K562 (cell line): Measurements from ENCODE around the gene LMAN2. TPM values are rescaled to one million over a fixed set of nuclear protein-coding genes. Genes with fewer than 3 reads are reported as not detected.

Experiments used
- BDP1 ChIP-seq: IDR thresholded peaks from 3 replicates; pipeline ENCODE4 v1.6.1; 2011; ENCODE audit not compliant: insufficient read length, insufficient read depth
- CBFA2T3 ChIP-seq: fragments of 450-650 bp; IDR thresholded peaks from 2 replicates; pipeline ENCODE4 v1.6.1; 2017
- CHAMP1 ChIP-seq: fragments of 450-650 bp; IDR thresholded peaks from 2 replicates; pipeline ENCODE4 v1.6.1; 2016; ENCODE audit warnings: mild to moderate bottlenecking
- EGR1 ChIP-seq: fragments of 450-650 bp; conservative IDR thresholded peaks from 2 replicates; pipeline ENCODE4 v1.6.1; 2017; ENCODE audit warnings: mild to moderate bottlenecking
- EZH2 ChIP-seq: IDR thresholded peaks from 2 replicates; pipeline ENCODE4 v1.6.1; 2012; ENCODE audit warnings: low read depth, mild to moderate bottlenecking, inconsistent platforms, low read length, borderline replicate concordance
- FOS ChIP-seq: IDR thresholded peaks from 3 replicates; pipeline ENCODE4 v1.6.1; 2011; ENCODE audit not compliant: insufficient read length; ENCODE audit errors: extremely low read depth
- FOXM1 ChIP-seq, 2 experiments: fragments of 450-650 bp in 1 of 2; sonication (generic) in 1 of 2; formaldehyde crosslinking in 1 of 2; IDR thresholded peaks; 2 replicates each; pipeline versions ENCODE4 v1.6.1 to v1.9.0; 2017 to 2022; ENCODE audit warnings: low read depth in 2 of 2, mild to moderate bottlenecking in 2 of 2, missing genetic modification reagents in 1 of 2, moderate library complexity in 1 of 2
- IRF2 ChIP-seq: sonication (generic); formaldehyde crosslinking; IDR thresholded peaks from 2 replicates; pipeline ENCODE4 v1.8.1; 2022; ENCODE audit warnings: mild to moderate bottlenecking, missing genetic modification reagents
- MBD2 ChIP-seq: sonication (generic); IDR thresholded peaks from 2 replicates; pipeline ENCODE4 v1.6.1; 2016; ENCODE audit warnings: low read depth, borderline replicate concordance
- POLR2B ChIP-seq: fragments of 450-650 bp; IDR thresholded peaks from 2 replicates; pipeline ENCODE4 v1.6.1; 2018; ENCODE audit warnings: low read depth; ENCODE audit not compliant: partially characterized antibody
- SRSF3 ChIP-seq: fragments of 200-400 bp; formaldehyde crosslinking; IDR thresholded peaks from 2 replicates; pipeline ENCODE4 v1.6.1; 2016; ENCODE audit warnings: mild to moderate bottlenecking, low read length, moderate library complexity; ENCODE audit not compliant: insufficient read depth
- TGIF2 ChIP-seq: sonication (generic); formaldehyde crosslinking; IDR thresholded peaks from 2 replicates; pipeline ENCODE4 v1.8.1; 2022; ENCODE audit warnings: mild to moderate bottlenecking, missing genetic modification reagents, moderate library complexity
- TSHZ1 ChIP-seq: fragments of 250-450 bp; sonication (Bioruptor Pico); IDR thresholded peaks from 2 replicates; pipeline ENCODE4 v1.4.0; 2020; ENCODE audit warnings: mild to moderate bottlenecking, moderate library complexity
- ZBTB12 ChIP-seq: fragments of 250-450 bp; sonication (Bioruptor Pico); IDR thresholded peaks from 2 replicates; pipeline ENCODE4 v1.4.0; 2020
- ZFP91 ChIP-seq: sonication (generic); formaldehyde crosslinking; IDR thresholded peaks from 2 replicates; pipeline ENCODE4 v1.8.0; 2022; ENCODE audit warnings: mild to moderate bottlenecking, missing genetic modification reagents
- ZNF445 ChIP-seq: fragments of 250-450 bp; sonication (Bioruptor Pico); IDR thresholded peaks from 2 replicates; pipeline ENCODE4 v1.4.0; 2020; ENCODE audit warnings: low read depth, mild to moderate bottlenecking, moderate library complexity
- ZNF655 ChIP-seq: fragments of 250-450 bp; sonication (Bioruptor Pico); IDR thresholded peaks from 2 replicates; pipeline ENCODE4 v1.5.0; 2021
- polyA plus RNA-seq, 8 experiments: library from polyadenylated mRNA; depleted of rRNA in 4 of 8; stranded (reverse) in 5 of 8; unstranded in 3 of 8; fragments of >200 nt; fragmentation: Nextera tagmentation in 2 of 8; fragmentation: Illumina TruSeq in 1 of 8; extraction: Ambion mirVana in 2 of 8; extraction: Trizol in 1 of 8; gene quantifications; 2 replicates each; pipeline versions ENCODE4 v1.2.1 to v1.2.3, GENCODE V29; 2011 to 2014; ENCODE audit warnings: inconsistent platforms in 1 of 8, missing spikeins in 1 of 8
- total RNA-seq, 7 experiments: library from RNA; depleted of rRNA in 6 of 7; stranded (reverse); fragments of >200 nt in 6 of 7; fragmentation: Illumina TruSeq in 2 of 7; extraction: Trizol in 2 of 7; gene quantifications; 2 replicates each; pipeline versions ENCODE4 v1.2.1 to v1.2.3, GENCODE V29; 2011 to 2021; ENCODE audit warnings: low replicate concordance in 1 of 7

The LMAN2 gene
- total and polyA plus RNA-seq, 9 of the 15 experiments (the other 6 are each of a cell fraction or from before 2014, with no cell fraction given): 2.7 to 254 (median 136) TPM

GRCh38 chr5:177390363-177391300, 39.2 kb upstream of the LMAN2 start (continued):
- TF ChIP-seq CHAMP1 (no peak), SRSF3 (no peak), ZNF445 (CRISPR knock-in tag) (no peak), ZBTB12 (CRISPR knock-in tag) (no peak), ZFP91 (CRISPR knock-in tag) (no peak), FOXM1 (IDR thresholded peaks at IDR 0.05; ENCODE audit: low read depth) (no peak), FOXM1 (CRISPR knock-in tag; IDR thresholded peaks at IDR 0.05; ENCODE audit: low read depth) (no peak; the same call in 1 of the 2 replicates), EGR1 (no peak), FOS (no peak), TSHZ1 (CRISPR knock-in tag) (no peak), BDP1 (no peak), POLR2B (no peak), MBD2 (no peak), ZNF655 (no peak), IRF2 (no peak), TGIF2 (CRISPR knock-in tag) (no peak), EZH2 (no peak), CBFA2T3 (no peak)
